Heart right ventricle (tissue), 16 donors: ENCODE data around the gene NIBAN1. TPM values are rescaled to one million over a fixed set of nuclear protein-coding genes. Genes with fewer than 3 reads are reported as not detected.

Experiments
- ATAC-seq, 8 donors: fragments of 200-7000 bp; cut with Tn5 transposase; one replicate each; pipeline ENCODE4 v1.9.1; 2020; ENCODE audit warnings: mild to moderate bottlenecking in 8 of 8, moderate library complexity in 8 of 8, moderate number of reproducible peaks in 1 of 8
- DNase-seq, 2 donors: peaks; one replicate each; pipeline ENCODE4 v3.0.0-alpha.2; 2020
- H3K27ac ChIP-seq, 10 donors: fragments of 200-600 bp; sonication (generic) in 2 of 10; one replicate each; pipeline versions ENCODE4 v1.5.0 to v1.8.0; 2020 to 2022; ENCODE audit warnings: mild to moderate bottlenecking in 3 of 10
- H3K27me3 ChIP-seq, 7 donors: fragments of 200-600 bp; one replicate each; pipeline ENCODE4 v1.8.0; 2021 to 2022; ENCODE audit warnings: mild to moderate bottlenecking in 2 of 7
- H3K36me3 ChIP-seq, 9 donors: fragments of 200-600 bp; sonication (generic) in 1 of 9; one replicate each; pipeline versions ENCODE4 v1.5.0 to v1.8.0; 2020 to 2022; ENCODE audit warnings: mild to moderate bottlenecking in 2 of 9
- H3K4me1 ChIP-seq, 9 donors: fragments of 200-600 bp; sonication (generic) in 1 of 9; one replicate each; pipeline versions ENCODE4 v1.5.0 to v1.8.0; 2020 to 2022; ENCODE audit warnings: mild to moderate bottlenecking in 4 of 9
- H3K4me3 ChIP-seq, 10 donors: fragments of 200-600 bp; sonication (generic) in 2 of 10; one replicate each; pipeline versions ENCODE4 v1.5.0 to v1.8.0; 2020 to 2022; ENCODE audit warnings: mild to moderate bottlenecking in 7 of 10, moderate library complexity in 2 of 10
- H3K9me3 ChIP-seq, 11 donors: fragments of 200-600 bp in 10 of 11; sonication (generic) in 2 of 11; one replicate each; pipeline versions ENCODE4 v1.5.0 to v1.8.0; 2013 to 2022; ENCODE audit warnings: mild to moderate bottlenecking in 2 of 11, control low read depth in 1 of 11, moderate library complexity in 1 of 11
- WGBS, 2 donors: extraction: QIAGEN DNeasy Blood & Tissue Kit; methylation state at CpG; one replicate each; pipeline ENCODE4 v1.1.7; 2013; ENCODE audit warnings: inconsistent platforms in 1 of 2; 5-methylcytosine and 5-hydroxymethylcytosine counted together
- intact Hi-C, 10 donors: fragments of 100-400 bp; cut with DNase I; formaldehyde crosslinking; loops; one replicate each; pipeline versions ENCODE4 v1.11.1 to v1.14.2; 2022
- long read RNA-seq, 3 donors: library from polyadenylated mRNA; unstranded; transcript quantifications; one replicate each; pipeline ENCODE4 v2.0.0, GENCODE V29; 2020 to 2021
- polyA plus RNA-seq, 2 donors: library from polyadenylated mRNA; stranded (reverse); fragments of 200-250 nt; gene quantifications; one replicate each; pipeline ENCODE4 v1.2.3, GENCODE V29; 2013
- total RNA-seq, 10 donors: library from RNA; stranded (reverse); fragmentation: NEBNext Ultra II Directional in 3 of 10; extraction: Animal tissue kit (Norgen Biotek cat#: 25700) in 3 of 10; gene quantifications; one replicate each; pipeline versions ENCODE4 v1.2.1 to v1.2.4, GENCODE V29; 2021 to 2023
- TF ChIP-seq, protein P1 (sequence below), 9 donors: fragments of 200-600 bp; sonication (generic) in 2 of 9; IDR thresholded peaks; one replicate each; pipeline versions ENCODE4 v1.5.0 to v1.8.0; 2021 to 2022; ENCODE audit warnings: antibody characterized with exemption in 9 of 9, mild to moderate bottlenecking in 5 of 9, moderate library complexity in 1 of 9
- donor health status: Arrhythmogenic right ventricular cardiomyopathy.
- donor health status: ischemic (EF 13 %, LVEDD 7.1; RV severe dilation, severe dysfunction).
- donor health status: healthy with polysubstance abuse.
- donor health status: DM: no; HTN: yes; CAD: no.
- donor health status: DM: no; HTN: no; CAD: no.
- donor health status: ischemic (EF 25% LVEDD 6.9; RV normal size, moderate dysfunction).
- donor health status: ischemic (EF 25% LVEDD 5.7; RV mildly dilated, moderate dysfunction).
- donor health status: healthy.
- donor health status: DM: yes; HTN: yes; CAD: no.
- donor health status: Ischemic cardiomyopathy.
- donor health status: ischemic (EF 35%, LVEDD 5.7; RV mildly dilated, moderate dysfunction).
- donor health status: nonischemic (EF 11% LVEDD 7.7; RV severe dilation, severe dysfunction).
- donor health status: DM: yes; HTN: yes; CAD: no.
- donor health status: PGD.
- donor health status: ischemic (EF 29% LVEDD 5.4; RV normal size, mild dysfunction).
- donor health status: nonischemic (EF 23%, LVEDD 6.1; RV moderate dilation, normal function).

NIBAN1 gene
- total RNA-seq (100 to 1,000 TPM; 256 to 601 (median 442) TPM), polyA plus RNA-seq (10 to 100 TPM; 46.6 to 63.1 TPM)
- long read RNA-seq, donor 1, full-length matches to known transcripts, result 172 of 346 reads
- long read RNA-seq, donor 1, partial matches to known transcripts, result 17 of 346 reads
- long read RNA-seq, donor 1, other reads (novel, unspliced or antisense), result 157 of 346 reads
- long read RNA-seq, donor 2, full-length matches to known transcripts, result 185 of 369 reads
- long read RNA-seq, donor 2, partial matches to known transcripts, result 26 of 369 reads
- long read RNA-seq, donor 2, other reads (novel, unspliced or antisense), result 158 of 369 reads
- long read RNA-seq, donor 3, full-length matches to known transcripts, result 463 of 1,284 reads
- long read RNA-seq, donor 3, partial matches to known transcripts, result 92 of 1,284 reads
- long read RNA-seq, donor 3, other reads (novel, unspliced or antisense), result 729 of 1,284 reads

- ATAC-seq, result peak; percentile 68 to 81 (median 78)
- H3K4me3 ChIP-seq, result peak within 1 kb of the TSS; percentile 66 to 92 (median 76)
- TF ChIP-seq, protein P1, sequence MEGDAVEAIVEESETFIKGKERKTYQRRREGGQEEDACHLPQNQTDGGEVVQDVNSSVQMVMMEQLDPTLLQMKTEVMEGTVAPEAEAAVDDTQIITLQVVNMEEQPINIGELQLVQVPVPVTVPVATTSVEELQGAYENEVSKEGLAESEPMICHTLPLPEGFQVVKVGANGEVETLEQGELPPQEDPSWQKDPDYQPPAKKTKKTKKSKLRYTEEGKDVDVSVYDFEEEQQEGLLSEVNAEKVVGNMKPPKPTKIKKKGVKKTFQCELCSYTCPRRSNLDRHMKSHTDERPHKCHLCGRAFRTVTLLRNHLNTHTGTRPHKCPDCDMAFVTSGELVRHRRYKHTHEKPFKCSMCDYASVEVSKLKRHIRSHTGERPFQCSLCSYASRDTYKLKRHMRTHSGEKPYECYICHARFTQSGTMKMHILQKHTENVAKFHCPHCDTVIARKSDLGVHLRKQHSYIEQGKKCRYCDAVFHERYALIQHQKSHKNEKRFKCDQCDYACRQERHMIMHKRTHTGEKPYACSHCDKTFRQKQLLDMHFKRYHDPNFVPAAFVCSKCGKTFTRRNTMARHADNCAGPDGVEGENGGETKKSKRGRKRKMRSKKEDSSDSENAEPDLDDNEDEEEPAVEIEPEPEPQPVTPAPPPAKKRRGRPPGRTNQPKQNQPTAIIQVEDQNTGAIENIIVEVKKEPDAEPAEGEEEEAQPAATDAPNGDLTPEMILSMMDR (IDR thresholded peaks at IDR 0.05), result peak in 1 of 9 donors; percentile 6
- peak; percentile 73 to 76 for DNase-seq
- no peaks in the 10 kb centered on the region for H3K36me3 ChIP-seq
- H3K9me3 ChIP-seq, result no peaks in the 10 kb centered on the region
- H3K27ac ChIP-seq, result peak within 1 kb of the TSS; percentile 75 to 95 (median 90)
- no peaks in the 10 kb centered on the region for H3K27me3 ChIP-seq
- peaks cover 0 to 49% (median 22%) of the 10 kb centered on the region in 9 donors for H3K4me1 ChIP-seq
- 0 to 1% methylated on average over 54 to 70 of the region's 70 CpGs for WGBS, 2 donors
- intact Hi-C loops, result loop anchor here in 6 of 10 donors (2.0 to 10.0 kb wide), 6 partner anchors 82 to 169 kb away; no protein-coding TSS in a partner anchor
These were observed at the start of gene NIBAN1 for GRCh38 chr1:184974056-184974836. NIBAN1 (minus strand) TSS chr1:184974508; CDS start chr1:184974356, 152 bp downstream.

- H3K9me3 ChIP-seq, result no peaks in the 10 kb centered on the region
- peaks cover 0 to 11% (median 0%) of the 10 kb centered on the region in 9 donors for H3K4me1 ChIP-seq
- H3K27me3 ChIP-seq, result no peaks in the 10 kb centered on the region
- no peaks in the 10 kb centered on the region for H3K36me3 ChIP-seq
- TF ChIP-seq, protein P1 (IDR thresholded peaks at IDR 0.05), result no peak
- ATAC-seq, result no peak
- H3K27ac ChIP-seq, result no peak overlapping the region
- 65 to 83% methylated on average over 3 of the region's 3 CpGs for WGBS, 2 donors
- no peak overlapping the region for H3K4me3 ChIP-seq
- DNase-seq, result no peak
- intact Hi-C loops, result no loop called here
These were observed 43.7 kb upstream of the NIBAN1 start for GRCh38 chr1:185017966-185018365.

DNA sequence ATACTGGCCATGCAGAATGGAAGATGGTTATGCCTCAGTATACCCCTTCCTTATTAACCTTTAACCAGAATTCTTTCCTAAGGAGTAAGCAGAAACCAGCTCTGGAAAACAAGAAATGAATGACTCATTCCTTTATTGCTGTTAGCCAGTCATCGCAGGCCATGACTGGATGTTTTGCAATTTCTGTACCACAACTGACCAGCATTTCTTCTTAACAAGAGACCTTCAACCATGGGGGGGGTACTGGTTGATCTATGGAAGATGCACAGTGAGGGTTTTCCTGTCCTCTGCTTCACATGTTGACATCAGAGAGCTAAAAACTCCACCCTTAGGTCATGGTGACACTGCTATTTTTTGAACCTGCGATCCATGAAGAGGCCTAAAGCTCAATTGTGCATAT, 43.0 kb upstream of the NIBAN1 start:
- whole genome bisulfite sequencing, 2 donors, result 89 to 93% methylated on average over 2 of the region's 2 CpGs
- no peak overlapping the region for H3K4me3 ChIP-seq
- no peaks in the 10 kb centered on the region for H3K9me3 ChIP-seq
- H3K4me1 ChIP-seq, result peaks cover 0 to 11% (median 0%) of the 10 kb centered on the region in 9 donors
- TF ChIP-seq, protein P1 (IDR thresholded peaks at IDR 0.05), result no peak
- H3K27me3 ChIP-seq, result no peaks in the 10 kb centered on the region
- H3K27ac ChIP-seq, result no peak overlapping the region
- H3K36me3 ChIP-seq, result no peaks in the 10 kb centered on the region
- DNase-seq (no peak), ATAC-seq (no peak)
- intact Hi-C loops, result no loop called here

DNA sequence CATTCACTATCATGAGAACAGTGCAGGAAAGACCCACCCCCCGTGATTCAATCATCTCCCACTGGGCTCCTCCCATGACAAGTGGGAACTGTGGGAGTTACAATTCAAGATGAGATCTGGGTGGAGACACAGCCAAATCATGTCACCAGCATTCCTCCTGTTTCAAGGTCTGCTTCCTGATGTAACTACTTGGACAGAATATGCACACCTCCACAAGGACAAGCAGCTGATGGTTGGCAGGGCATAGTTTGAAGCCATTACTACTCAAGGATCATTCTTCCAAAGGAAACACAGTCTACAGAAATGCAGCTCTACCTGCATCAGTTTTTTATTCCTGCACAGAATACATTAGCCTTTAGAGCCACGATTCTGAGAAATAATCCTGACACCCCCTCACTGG, 42.6 kb upstream of the NIBAN1 start:
- WGBS, 2 donors, result 66 to 68% methylated on average over 2 of the region's 2 CpGs
- TF ChIP-seq, protein P1 (IDR thresholded peaks at IDR 0.05), result no peak
- no peak for ATAC-seq
- Histone ChIP-seq H3K27me3 (no peaks in the 10 kb centered on the region), H3K9me3 (no peaks in the 10 kb centered on the region), H3K4me1 (peaks cover 0 to 11% (median 0%) of the 10 kb centered on the region in 9 donors), H3K27ac (no peak overlapping the region), H3K36me3 (no peaks in the 10 kb centered on the region), H3K4me3 (no peak overlapping the region)
- intact Hi-C loops, result no loop called here
- DNase-seq, result no peak
